Measurements from ENCODE around the gene CRADD. TPM values are rescaled to one million over a fixed set of nuclear protein-coding genes. Genes with fewer than 3 reads are reported as not detected.
A peak's percentile ranks its signal among the peaks of the same experiment; 100 is the strongest.

The CRADD gene
- total RNA-seq, 1 donor: 12.5 TPM

DNA sequence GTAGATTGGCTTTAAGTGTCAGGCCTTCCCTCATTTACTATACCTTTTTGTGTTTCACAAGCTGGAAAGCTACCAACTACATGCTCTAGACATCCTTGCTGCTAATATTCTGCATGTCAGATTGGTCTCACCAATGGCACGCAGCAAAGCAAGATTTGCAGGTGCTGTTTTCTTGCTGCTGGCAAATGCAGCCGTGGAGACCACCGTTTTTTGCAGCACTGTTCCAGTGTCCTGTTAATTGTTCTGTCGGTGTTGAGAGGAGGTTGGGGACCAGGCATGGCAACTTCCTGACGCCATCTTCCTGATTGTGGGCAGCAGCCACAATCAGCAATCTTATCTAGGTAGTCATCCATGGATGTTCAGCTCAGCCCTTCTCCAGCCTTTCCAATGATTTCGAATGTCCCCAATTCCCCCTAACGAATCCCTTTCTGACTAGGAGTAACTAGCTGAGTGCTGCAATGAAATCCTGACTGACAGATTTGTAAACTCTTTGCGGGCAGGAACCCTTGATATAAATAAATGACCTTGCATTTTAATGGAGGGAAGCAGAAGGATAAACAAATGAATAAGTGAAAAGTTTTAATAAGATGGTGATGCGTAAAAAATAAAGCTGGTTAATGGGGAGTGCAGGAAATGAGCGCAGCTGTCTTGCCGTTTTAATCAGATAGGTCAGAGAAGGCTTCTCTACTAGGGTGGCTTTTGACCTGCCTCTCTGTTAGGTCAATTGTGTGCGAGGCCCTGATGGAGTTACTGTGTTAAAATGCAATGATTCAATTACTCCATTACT, 574 bp upstream of the CRADD start:
- peak overlapping the region; percentile 76 for H3K4me3 ChIP-seq (ENCODE audit: low read depth, low read length)
- TF ChIP-seq, protein P1, sequence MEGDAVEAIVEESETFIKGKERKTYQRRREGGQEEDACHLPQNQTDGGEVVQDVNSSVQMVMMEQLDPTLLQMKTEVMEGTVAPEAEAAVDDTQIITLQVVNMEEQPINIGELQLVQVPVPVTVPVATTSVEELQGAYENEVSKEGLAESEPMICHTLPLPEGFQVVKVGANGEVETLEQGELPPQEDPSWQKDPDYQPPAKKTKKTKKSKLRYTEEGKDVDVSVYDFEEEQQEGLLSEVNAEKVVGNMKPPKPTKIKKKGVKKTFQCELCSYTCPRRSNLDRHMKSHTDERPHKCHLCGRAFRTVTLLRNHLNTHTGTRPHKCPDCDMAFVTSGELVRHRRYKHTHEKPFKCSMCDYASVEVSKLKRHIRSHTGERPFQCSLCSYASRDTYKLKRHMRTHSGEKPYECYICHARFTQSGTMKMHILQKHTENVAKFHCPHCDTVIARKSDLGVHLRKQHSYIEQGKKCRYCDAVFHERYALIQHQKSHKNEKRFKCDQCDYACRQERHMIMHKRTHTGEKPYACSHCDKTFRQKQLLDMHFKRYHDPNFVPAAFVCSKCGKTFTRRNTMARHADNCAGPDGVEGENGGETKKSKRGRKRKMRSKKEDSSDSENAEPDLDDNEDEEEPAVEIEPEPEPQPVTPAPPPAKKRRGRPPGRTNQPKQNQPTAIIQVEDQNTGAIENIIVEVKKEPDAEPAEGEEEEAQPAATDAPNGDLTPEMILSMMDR (IDR thresholded peaks at IDR 0.05; ENCODE audit: insufficient read depth, low read depth, low read length): no peak
- no peak for DNase-seq (ENCODE audit: low read depth)

DNA sequence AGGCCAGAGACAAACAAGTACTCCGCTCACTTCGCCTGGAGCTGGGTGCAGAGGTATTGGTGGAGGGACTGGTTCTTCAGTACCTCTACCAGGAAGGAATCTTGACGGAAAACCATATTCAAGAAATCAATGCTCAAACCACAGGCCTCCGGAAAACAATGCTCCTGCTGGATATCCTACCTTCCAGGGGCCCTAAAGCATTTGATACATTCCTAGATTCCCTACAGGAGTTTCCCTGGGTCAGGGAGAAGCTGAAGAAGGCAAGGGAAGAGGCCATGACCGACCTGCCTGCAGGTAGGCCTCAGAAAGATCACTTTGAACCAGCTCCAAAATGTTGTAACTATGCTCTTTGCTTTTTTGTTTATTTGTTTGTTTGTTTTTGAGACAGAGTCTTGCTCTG, 1.6 kb downstream of the CRADD start:
- no peak overlapping the region for H3K4me3 ChIP-seq (ENCODE audit: low read depth, low read length)
- DNase-seq (ENCODE audit: low read depth): no peak
- TF ChIP-seq, protein P1 (IDR thresholded peaks at IDR 0.05; ENCODE audit: insufficient read depth, low read depth, low read length): no peak

DNA sequence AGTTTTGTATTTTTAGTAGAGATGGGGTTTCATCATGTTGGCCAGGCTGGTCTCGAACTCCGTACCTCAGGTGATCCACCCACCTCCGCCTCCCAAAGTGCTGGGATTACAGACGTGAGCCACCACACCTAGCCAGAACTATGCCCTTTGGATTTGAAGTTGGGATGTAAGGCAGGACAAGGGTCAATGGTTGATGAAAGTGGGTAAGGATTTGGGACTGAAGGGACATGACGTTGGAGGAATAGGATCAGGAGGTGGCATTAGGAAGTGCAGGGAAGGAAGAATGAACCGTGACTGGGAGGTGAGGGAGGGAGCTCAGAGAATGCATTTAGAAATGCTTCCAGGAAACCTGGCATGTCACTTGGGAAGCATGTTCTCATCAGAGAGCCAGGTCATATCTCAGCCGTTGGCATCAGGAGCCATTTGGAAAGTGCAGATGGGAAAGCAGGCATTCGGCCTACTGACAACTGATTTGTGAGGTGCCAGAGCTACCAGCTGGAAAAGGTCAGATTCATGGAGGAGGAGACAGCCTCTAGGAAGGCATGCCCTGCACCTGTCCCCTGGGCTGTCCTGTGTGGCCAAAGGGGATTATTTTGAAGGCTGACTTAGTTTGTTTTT, 2.2 kb downstream of the CRADD start:
- no peak overlapping the region for H3K4me3 ChIP-seq (ENCODE audit: low read depth, low read length)
- DNase-seq (ENCODE audit: low read depth): no peak
- TF ChIP-seq, protein P1 (IDR thresholded peaks at IDR 0.05; ENCODE audit: insufficient read depth, low read depth, low read length): no peak

DNA sequence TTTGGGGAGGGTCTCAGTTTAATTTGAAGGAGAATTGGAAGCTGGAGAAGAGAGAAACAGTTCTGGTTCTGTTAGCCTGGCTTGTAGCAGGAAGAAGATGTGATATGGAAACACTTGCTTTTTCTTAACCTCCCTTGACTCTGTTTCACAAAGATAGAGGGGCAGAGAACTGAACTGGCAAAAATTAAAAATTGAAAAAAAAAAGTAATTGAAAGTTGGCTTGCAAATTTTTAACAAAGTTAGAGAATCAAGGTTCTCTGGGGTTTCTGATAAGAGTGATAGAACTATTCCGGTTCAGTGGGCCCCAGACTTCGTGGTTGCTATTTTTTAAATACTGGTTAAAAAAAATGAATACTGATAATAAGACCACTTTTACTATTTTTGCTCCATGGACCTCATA, 2.8 kb downstream of the CRADD start:
- TF ChIP-seq, protein P1 (IDR thresholded peaks at IDR 0.05; ENCODE audit: insufficient read depth, low read depth, low read length): no peak
- DNase-seq (ENCODE audit: low read depth): no peak
- no peak overlapping the region for H3K4me3 ChIP-seq (ENCODE audit: low read depth, low read length)

DNA sequence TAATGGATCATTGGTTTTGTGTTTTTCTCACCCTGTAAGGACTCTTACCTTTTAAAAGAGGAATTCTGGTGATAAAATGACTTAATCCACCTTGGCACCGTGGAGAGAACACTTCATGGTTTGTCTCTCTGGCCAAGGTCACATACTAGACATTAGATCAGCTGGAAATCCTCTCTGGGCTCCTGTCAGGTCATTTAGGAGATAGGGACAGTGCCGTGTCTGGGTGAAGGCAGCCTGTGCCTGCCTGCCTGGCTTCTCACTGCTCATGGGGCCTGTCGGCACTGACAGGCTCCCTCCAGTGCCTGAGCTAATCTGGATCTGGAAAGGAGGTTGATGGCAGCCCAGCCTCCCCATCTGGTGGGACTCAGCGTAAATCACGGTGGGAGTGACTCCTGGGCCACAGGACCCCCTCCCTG, 5.7 kb downstream of the CRADD start:
- H3K4me3 ChIP-seq (ENCODE audit: low read depth, low read length): no peak overlapping the region
- no peak for DNase-seq (ENCODE audit: low read depth)
- TF ChIP-seq, protein P1 (IDR thresholded peaks at IDR 0.05; ENCODE audit: insufficient read depth, low read depth, low read length): no peak

DNA sequence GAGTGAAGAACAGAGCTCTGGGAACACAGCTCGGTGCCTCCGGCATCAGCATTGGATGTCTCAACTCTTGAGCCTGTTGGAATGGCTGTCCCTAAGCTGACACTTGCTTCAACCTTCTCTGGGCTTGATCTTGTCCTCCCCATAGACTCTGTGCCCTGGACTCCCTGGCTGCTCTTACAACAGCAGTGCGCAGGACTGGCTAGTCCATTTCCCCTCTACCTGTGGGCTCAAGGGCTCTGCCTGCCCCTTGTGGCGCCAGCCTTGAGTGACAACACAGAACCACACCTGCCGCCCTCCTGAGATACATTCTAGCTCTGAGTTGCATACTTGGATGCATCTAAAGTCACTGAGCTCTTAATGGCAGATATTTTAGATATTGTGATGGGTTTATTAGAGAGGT, 6.2 kb downstream of the CRADD start:
- TF ChIP-seq, protein P1 (IDR thresholded peaks at IDR 0.05; ENCODE audit: insufficient read depth, low read depth, low read length): no peak
- no peak overlapping the region for H3K4me3 ChIP-seq (ENCODE audit: low read depth, low read length)
- DNase-seq (ENCODE audit: low read depth): no peak
